SK-N-SH (cell line): ENCODE results near the gene MET. TPM values are rescaled to one million over a fixed set of nuclear protein-coding genes. Genes with fewer than 3 reads are reported as not detected.

Experiments
- CTCF ChIA-PET: fragments of 300-600, 350-600 bp; formaldehyde crosslinking; extraction: SDS; loops from one replicate; lab custom pipeline; 2021; lab: Yijun Ruan, JAX
- POLR2A ChIA-PET: fragments of 350-600 bp; sonication (Branson Sonifier 250); formaldehyde crosslinking; extraction: SDS; loops from one replicate; lab custom pipeline; 2020; ENCODE audit warnings: antibody characterized with exemption, inconsistent platforms; lab: Yijun Ruan, JAX
- DNase-seq: peaks from one replicate; pipeline ENCODE4 v3.0.0; 2012
- H2AFZ ChIP-seq: fragments of 200-600 bp; sonication (generic); 2 replicates; pipeline ENCODE4 v1.8.1; 2016; ENCODE audit warnings: antibody characterized with exemption, mild to moderate bottlenecking, low read depth
- H3F3A ChIP-seq: fragments of 200-600 bp; sonication (generic); replicated peaks from 2 replicates; pipeline ENCODE3; 2016; ENCODE audit warnings: antibody characterized with exemption, mild to moderate bottlenecking; ENCODE audit not compliant: insufficient read depth
- H3K27ac ChIP-seq, 2 experiments: fragments of 200-500 bp in 1 of 2; fragments of 200-600 bp in 1 of 2; sonication (Bioruptor generic) in 1 of 2; sonication (generic), shearing (Covaris generic) in 1 of 2; 2 replicates each; pipeline versions ENCODE4 v1.5.1 to v1.6.1; 2014 to 2016; ENCODE audit warnings: low read depth in 2 of 2, inconsistent platforms in 1 of 2, low read length in 1 of 2, mild to moderate bottlenecking in 1 of 2, mixed read lengths in 1 of 2
- H3K27me3 ChIP-seq: fragments of 200-600 bp; sonication (generic), shearing (Covaris generic); 2 replicates; pipeline ENCODE4 v1.6.1; 2016; ENCODE audit warnings: mixed run types; ENCODE audit not compliant: insufficient read depth
- H3K36me3 ChIP-seq, 2 experiments: fragments of 200-500 bp in 1 of 2; fragments of 200-600 bp in 1 of 2; sonication (Bioruptor generic) in 1 of 2; sonication (generic) in 1 of 2; replicated peaks in 1 of 2; 2 replicates each; pipeline versions ENCODE3 to v1.5.1; 2014 to 2016; ENCODE audit warnings: low read length in 1 of 2, mild to moderate bottlenecking in 1 of 2; ENCODE audit not compliant: insufficient read depth in 2 of 2, control insufficient read depth in 1 of 2
- H3K4me1 ChIP-seq, 2 experiments: fragments of 200-500 bp in 1 of 2; fragments of 200-600 bp in 1 of 2; sonication (Bioruptor generic) in 1 of 2; sonication (generic), shearing (Covaris generic) in 1 of 2; 2 replicates each; pipeline versions ENCODE4 v1.5.1 to v1.6.1; 2014 to 2016; ENCODE audit warnings: low read depth in 1 of 2, low read length in 1 of 2, mixed run types in 1 of 2; ENCODE audit not compliant: insufficient read depth in 2 of 2, control insufficient read depth in 1 of 2
- H3K4me2 ChIP-seq: fragments of 200-600 bp; sonication (generic), shearing (Covaris generic); 2 replicates; pipeline ENCODE4 v1.6.1; 2017; ENCODE audit warnings: mixed run types
- H3K4me3 ChIP-seq, 2 experiments: fragments of 200-500 bp in 1 of 2; fragments of 200-600 bp in 1 of 2; sonication (Bioruptor generic) in 1 of 2; sonication (generic), shearing (Covaris generic) in 1 of 2; 2 replicates each; pipeline versions ENCODE4 v1.5.1 to v1.8.1; 2014 to 2016; ENCODE audit warnings: low read depth in 2 of 2, inconsistent platforms in 1 of 2, low read length in 1 of 2, mild to moderate bottlenecking in 1 of 2, mixed read lengths in 1 of 2, moderate library complexity in 1 of 2
- H3K79me2 ChIP-seq: fragments of 200-600 bp; sonication (generic); 2 replicates; pipeline ENCODE4 v1.8.1; 2017; ENCODE audit warnings: mild to moderate bottlenecking; ENCODE audit not compliant: insufficient read depth
- H3K9ac ChIP-seq: fragments of 200-600 bp; sonication (generic); 2 replicates; pipeline ENCODE4 v1.6.1; 2017; ENCODE audit warnings: mixed run types
- H3K9me2 ChIP-seq: fragments of 200-600 bp; sonication (generic); 2 replicates; pipeline ENCODE4 v1.6.1; 2017; ENCODE audit warnings: mixed run types
- H3K9me3 ChIP-seq: fragments of 200-600 bp; sonication (generic); 2 replicates; pipeline ENCODE4 v1.6.1; 2017; ENCODE audit warnings: mixed run types, mild to moderate bottlenecking, moderate library complexity
- H4K20me1 ChIP-seq: fragments of 200-600 bp; sonication (generic); 2 replicates; pipeline ENCODE4 v1.6.1; 2017; ENCODE audit warnings: mild to moderate bottlenecking, mixed run types; ENCODE audit not compliant: insufficient read depth
- ELF1 ChIP-seq: IDR thresholded peaks from 2 replicates; pipeline ENCODE4 v1.4.0; 2012
- EZH2phosphoT487 ChIP-seq: fragments of 200-600 bp; sonication (generic); IDR thresholded peaks from 2 replicates; pipeline ENCODE4 v1.6.1; 2017; ENCODE audit warnings: low read depth, mixed run types, mild to moderate bottlenecking, antibody characterized with exemption, moderate library complexity, borderline replicate concordance
- FOXM1 ChIP-seq: IDR thresholded peaks from 2 replicates; pipeline ENCODE4 v1.4.0; 2012; ENCODE audit warnings: low read depth, mild to moderate bottlenecking
- GABPA ChIP-seq: IDR thresholded peaks from 2 replicates; pipeline ENCODE4 v1.4.0; 2012; ENCODE audit warnings: low read depth, mild to moderate bottlenecking
- GATA2 ChIP-seq: sonication (generic); formaldehyde crosslinking; IDR thresholded peaks from 2 replicates; pipeline ENCODE4 v1.5.0; 2020; ENCODE audit warnings: mild to moderate bottlenecking, missing genetic modification reagents
- JUND ChIP-seq: IDR thresholded peaks from 2 replicates; pipeline ENCODE4 v1.4.0; 2012
- NRF1 ChIP-seq: IDR thresholded peaks from 2 replicates; pipeline ENCODE4 v1.6.1; 2012; ENCODE audit warnings: low read depth, mild to moderate bottlenecking, low read length
- POLR2AphosphoS5 ChIP-seq: IDR thresholded peaks from 2 replicates; pipeline ENCODE4 v1.6.1; 2012; ENCODE audit warnings: low read depth, low read length
- RAD21 ChIP-seq: IDR thresholded peaks from 2 replicates; pipeline ENCODE4 v1.6.1; 2012; ENCODE audit warnings: mild to moderate bottlenecking, low read length
- RFX5 ChIP-seq: IDR thresholded peaks from 2 replicates; pipeline ENCODE4 v1.6.1; 2012; ENCODE audit warnings: mild to moderate bottlenecking, improper control_type of control experiment, low read length
- SMC3 ChIP-seq: IDR thresholded peaks from 2 replicates; pipeline ENCODE4 v1.6.1; 2012; ENCODE audit warnings: low read depth, low read length, improper control_type of control experiment
- TAF1 ChIP-seq: IDR thresholded peaks from 2 replicates; pipeline ENCODE4 v1.6.1; 2012; ENCODE audit warnings: low read depth, mild to moderate bottlenecking, low read length, moderate library complexity, borderline replicate concordance
- TCF12 ChIP-seq: IDR thresholded peaks from 2 replicates; pipeline ENCODE4 v1.4.0; 2012
- TEAD4 ChIP-seq: IDR thresholded peaks from 2 replicates; pipeline ENCODE4 v1.4.0; 2012; ENCODE audit warnings: mild to moderate bottlenecking, borderline replicate concordance; ENCODE audit not compliant: insufficient read depth
- WGBS: methylation state at CpG from one replicate; pipeline ENCODE4 v1.1.6; 2017; ENCODE audit warnings: low lambda C conversion rate; 5-methylcytosine and 5-hydroxymethylcytosine counted together
- polyA plus RNA-seq, 3 experiments: library from polyadenylated mRNA; depleted of rRNA; stranded (reverse); fragments of >200 nt; gene quantifications; 2 replicates each; pipeline ENCODE4 v1.2.3, GENCODE V29; 2012
- TF ChIP-seq, protein P1 (sequence below): IDR thresholded peaks from 2 replicates; pipeline ENCODE4 v1.4.0; 2012; ENCODE audit warnings: low read depth, borderline replicate concordance
- TF ChIP-seq, protein P2 (sequence below): IDR thresholded peaks from 2 replicates; pipeline ENCODE4 v1.4.0; 2012; ENCODE audit warnings: low read depth
- TF ChIP-seq, protein P3 (sequence below): fragments of 150-350 bp; IDR thresholded peaks from 2 replicates; pipeline ENCODE4 v1.6.1; 2017; ENCODE audit warnings: antibody characterized with exemption, low read length, low read depth, borderline replicate concordance
- TF ChIP-seq, protein P4 (sequence below): fragments of 200-600 bp; sonication (generic); IDR thresholded peaks from 2 replicates; pipeline ENCODE4 v1.6.1; 2017; ENCODE audit warnings: antibody characterized with exemption, mild to moderate bottlenecking, moderate library complexity

The MET gene
- polyA plus RNA-seq, 1 of the 3 experiments (the other 2 are of a cell fraction) = 38.7 TPM

DNA sequence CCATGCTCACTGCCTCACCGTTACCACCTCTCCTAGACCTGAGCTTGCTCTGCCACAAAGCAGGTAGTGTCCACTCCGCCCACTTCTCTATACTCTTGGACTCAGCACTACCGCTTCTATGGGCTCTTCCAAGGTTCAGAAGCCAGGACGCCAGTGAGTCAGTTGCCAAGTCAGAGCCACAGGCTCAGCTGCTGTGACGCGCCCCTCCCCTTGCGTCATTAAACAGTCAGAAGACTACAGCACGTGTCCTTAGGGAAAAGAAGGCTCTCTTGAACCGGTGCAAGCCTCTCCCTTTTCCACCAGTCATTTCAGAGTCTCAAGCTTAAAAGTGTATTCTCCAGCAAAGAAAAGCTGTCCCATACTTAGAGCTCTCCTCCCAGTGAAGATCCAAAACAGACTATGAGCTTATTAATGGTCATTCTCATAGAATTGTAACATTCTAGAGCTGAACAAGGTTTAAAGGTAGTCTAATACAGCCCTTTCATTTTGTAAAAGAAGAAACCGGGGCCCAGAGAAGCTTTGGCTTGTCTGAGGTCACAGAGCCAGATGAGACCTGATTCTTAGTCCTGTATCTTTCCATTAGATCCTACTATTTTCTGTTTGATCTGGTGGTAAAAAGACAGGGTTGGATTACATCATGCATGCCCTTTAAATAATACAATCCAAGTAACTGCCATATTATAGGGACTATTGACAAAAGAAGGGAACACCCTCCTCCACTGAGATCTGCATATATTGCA is 40.9 kb upstream of the MET start (continued):
- TF ChIP-seq GATA2 (CRISPR knock-in tag) (no peak), FOXM1 (no peak), RAD21 (no peak), TAF1 (no peak), JUND (0 out of 2 replicates have a peak, but pooled peaks have one; percentile 21), EZH2phosphoT487 (no peak), GABPA (no peak), POLR2AphosphoS5 (no peak), ELF1 (no peak), TEAD4 (no peak)
- TF ChIP-seq, protein P1, sequence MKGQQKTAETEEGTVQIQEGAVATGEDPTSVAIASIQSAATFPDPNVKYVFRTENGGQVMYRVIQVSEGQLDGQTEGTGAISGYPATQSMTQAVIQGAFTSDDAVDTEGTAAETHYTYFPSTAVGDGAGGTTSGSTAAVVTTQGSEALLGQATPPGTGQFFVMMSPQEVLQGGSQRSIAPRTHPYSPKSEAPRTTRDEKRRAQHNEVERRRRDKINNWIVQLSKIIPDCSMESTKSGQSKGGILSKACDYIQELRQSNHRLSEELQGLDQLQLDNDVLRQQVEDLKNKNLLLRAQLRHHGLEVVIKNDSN = peak; percentile 64; the same call in 1 of the 2 replicates
- TF ChIP-seq, protein P2, sequence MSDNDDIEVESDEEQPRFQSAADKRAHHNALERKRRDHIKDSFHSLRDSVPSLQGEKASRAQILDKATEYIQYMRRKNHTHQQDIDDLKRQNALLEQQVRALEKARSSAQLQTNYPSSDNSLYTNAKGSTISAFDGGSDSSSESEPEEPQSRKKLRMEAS = peak; percentile 89
- TF ChIP-seq, protein P3, sequence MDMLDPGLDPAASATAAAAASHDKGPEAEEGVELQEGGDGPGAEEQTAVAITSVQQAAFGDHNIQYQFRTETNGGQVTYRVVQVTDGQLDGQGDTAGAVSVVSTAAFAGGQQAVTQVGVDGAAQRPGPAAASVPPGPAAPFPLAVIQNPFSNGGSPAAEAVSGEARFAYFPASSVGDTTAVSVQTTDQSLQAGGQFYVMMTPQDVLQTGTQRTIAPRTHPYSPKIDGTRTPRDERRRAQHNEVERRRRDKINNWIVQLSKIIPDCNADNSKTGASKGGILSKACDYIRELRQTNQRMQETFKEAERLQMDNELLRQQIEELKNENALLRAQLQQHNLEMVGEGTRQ = no peak
- TF ChIP-seq, all 33 proteins: peak for 8

DNA sequence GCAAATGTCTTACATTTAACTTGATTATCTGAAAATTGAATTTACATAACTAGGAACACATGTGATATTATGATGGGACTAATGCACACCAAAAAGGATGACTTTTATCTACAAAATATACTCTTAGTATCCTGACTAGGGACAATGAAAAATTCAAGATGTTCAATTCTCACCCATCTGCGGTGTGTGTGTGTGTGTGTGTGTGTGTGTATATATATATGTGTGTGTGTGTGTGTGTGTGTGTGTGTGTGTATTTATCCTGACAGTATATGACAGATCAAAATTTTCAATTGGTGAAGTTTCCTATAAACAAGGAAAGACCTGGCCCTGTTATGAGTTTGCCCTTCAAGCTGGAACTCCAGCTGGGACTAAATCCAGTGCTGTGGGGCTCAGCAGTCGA is 40.3 kb upstream of the MET start:
- 26% methylated on average over 2 of the region's 2 CpGs for WGBS
- H3K27ac ChIP-seq = peak overlapping the region in 1 of 2 experiments; percentile 67; a peak in 3 of 4 replicates
- CTCF ChIA-PET = no interaction called here

More for the DNA sequence above, 40.3 kb upstream of the MET start:
- Histone ChIP-seq H4K20me1 (no peaks in the 10 kb centered on the region), H3F3A (peaks cover 12% of the 10 kb centered on the region), H3K9ac (no peak overlapping the region), H3K9me3 (no peaks in the 10 kb centered on the region), H3K4me1 (peaks cover 0 to 8% of the 10 kb centered on the region in 2 experiments; a peak in 3 of 4 replicates), H3K4me3 (no peak overlapping the region), H3K36me3 (no peaks in the 10 kb centered on the region), H3K4me2 (no peak overlapping the region), H2AFZ (no peak overlapping the region), H3K79me2 (no peaks in the 10 kb centered on the region), H3K27me3 (no peaks in the 10 kb centered on the region; the same call in 1 of the 2 replicates), H3K9me2 (no peaks in the 10 kb centered on the region)
- TF ChIP-seq TAF1 (no peak), RFX5 (no peak), NRF1 (no peak), SMC3 (no peak), TCF12 (peak; percentile 2; the same call in 1 of the 2 replicates)
- TF ChIP-seq, protein P4, sequence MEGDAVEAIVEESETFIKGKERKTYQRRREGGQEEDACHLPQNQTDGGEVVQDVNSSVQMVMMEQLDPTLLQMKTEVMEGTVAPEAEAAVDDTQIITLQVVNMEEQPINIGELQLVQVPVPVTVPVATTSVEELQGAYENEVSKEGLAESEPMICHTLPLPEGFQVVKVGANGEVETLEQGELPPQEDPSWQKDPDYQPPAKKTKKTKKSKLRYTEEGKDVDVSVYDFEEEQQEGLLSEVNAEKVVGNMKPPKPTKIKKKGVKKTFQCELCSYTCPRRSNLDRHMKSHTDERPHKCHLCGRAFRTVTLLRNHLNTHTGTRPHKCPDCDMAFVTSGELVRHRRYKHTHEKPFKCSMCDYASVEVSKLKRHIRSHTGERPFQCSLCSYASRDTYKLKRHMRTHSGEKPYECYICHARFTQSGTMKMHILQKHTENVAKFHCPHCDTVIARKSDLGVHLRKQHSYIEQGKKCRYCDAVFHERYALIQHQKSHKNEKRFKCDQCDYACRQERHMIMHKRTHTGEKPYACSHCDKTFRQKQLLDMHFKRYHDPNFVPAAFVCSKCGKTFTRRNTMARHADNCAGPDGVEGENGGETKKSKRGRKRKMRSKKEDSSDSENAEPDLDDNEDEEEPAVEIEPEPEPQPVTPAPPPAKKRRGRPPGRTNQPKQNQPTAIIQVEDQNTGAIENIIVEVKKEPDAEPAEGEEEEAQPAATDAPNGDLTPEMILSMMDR = no peak
- POLR2A ChIA-PET = no interaction called here
- DNase-seq = no peak
